Measurements from ENCODE around the gene AXDND1.

GRCh38 chr1:179385510-179385909 lies 19.7 kb downstream of the AXDND1 start:
- no peak for TF ChIP-seq CTCF (IDR thresholded peaks at IDR 0.05)
- no peak for TF ChIP-seq POLR2A (IDR thresholded peaks at IDR 0.05)
